Activated CD4-positive, alpha-beta T cell treated with anti-CD3 and anti-CD28 coated beads, Interleukin-2, Interleukin-6, amounts not matched to agents 100 ng/mL and 50 ng/mL, durations not matched to agents 16 hours and 8 hours (primary cell): Measurements from ENCODE around the gene PPP1R3G.

ENCODE experiments used
- DNase-seq: peaks from one replicate; pipeline ENCODE4 v3.0.0-alpha.2; 2020

The PPP1R3G gene

DNA sequence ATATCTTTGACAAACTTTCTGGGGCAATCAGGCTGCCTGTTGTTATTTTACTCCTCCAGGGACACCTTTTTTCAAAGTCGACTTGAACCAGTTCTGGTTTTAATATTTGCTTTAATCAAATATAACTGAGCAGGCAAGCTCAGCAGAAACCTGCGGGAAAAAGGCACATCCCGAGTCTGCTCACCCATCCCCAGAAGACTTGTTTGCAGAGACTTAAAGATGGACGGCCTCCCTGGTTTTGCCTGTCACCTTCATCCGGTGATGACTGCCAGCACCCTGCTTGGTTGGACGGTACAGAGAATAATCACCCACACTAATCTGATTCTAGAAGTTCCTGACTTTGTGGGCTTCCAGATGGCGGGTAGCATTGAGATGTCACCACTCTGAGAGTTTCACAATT lies 36.8 kb downstream of the PPP1R3G start:
- no peak for DNase-seq

DNA sequence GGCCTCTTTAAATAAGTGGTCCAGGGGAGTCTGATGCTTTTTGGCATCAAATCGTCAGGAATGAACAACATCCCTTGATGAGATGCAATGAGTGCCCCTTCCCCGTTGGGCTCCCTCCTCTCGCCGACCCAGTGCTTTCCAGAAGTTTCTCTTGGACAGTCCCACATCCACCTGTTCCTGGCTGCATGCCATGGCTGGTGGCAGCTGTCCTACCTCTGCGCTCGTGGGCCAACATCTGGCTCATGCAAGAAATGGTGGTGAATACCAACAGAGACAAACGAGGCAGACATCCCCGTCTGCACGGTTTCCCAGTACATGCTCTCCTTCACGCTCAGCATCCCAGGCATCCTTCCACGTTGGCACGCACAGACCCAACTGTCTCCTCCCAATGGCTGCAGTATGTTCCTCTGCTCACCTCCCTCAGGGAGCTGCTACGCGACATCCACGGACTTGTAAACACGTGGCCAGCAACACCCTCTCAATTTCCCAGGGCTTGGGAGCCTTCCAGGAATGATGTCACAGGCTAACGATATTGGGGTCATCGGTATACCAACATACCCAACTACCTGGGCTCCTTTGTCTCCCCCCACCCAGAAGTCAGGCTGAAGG lies 37.5 kb downstream of the PPP1R3G start:
- DNase-seq = no peak

DNA sequence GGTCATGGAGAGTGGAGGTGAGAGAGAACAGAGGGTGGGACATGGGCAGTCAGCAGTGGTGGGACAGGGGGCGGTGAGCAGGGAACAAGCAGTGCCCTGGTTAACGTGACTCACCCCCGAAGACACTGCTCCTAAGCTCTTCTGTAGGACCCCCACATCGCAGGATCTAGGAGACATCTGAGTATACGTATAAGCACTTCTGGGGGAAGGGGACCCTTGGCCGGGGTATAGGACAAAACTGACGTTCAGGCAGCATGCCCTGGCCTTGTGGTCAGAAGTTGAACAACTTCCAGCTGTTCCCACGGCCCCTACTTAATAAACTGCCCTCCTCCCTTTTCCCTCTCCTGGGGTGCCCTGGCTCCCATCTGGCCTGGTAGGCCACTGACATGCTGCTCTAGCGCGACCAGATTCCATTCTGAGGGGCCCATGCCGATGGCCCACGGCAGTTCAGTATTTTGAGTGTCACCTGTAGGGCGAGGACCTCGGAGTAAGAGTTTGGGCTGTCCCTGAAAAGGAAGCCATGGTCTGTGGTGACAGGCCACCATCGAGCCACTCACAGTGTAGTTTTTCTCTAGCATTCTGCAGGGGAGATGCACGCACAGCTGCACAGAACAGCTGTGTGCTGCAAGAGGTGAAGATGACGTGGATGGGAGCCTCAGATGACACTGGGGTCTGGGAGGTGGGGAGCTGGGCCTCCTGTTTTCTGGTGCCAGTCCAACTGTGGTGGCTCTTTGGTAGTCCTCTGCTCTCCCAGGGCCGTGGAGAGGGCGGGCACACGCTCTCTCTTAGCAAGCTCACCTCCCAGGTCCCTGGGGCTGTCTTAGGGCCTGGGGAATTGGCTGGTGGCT lies 38.4 kb downstream of the PPP1R3G start:
- DNase-seq = no peak

DNA sequence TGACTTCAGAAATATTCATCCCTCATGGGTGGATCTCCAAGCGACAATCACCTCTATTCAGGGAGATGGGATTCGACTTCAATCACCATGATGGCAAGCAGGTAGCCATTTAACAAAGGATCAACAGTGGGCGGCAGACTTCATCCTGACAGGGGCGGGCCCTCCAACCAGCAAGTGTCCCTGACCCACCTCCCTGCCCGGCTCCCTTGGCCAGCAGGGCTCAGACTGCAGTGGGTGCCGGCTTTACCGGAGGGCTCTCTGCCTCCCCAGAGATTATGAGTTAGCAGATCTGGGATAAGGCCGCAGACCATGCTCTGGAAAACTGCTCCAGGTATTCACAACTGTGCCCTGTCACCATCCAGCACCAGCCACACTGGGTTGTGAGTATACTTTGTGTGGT lies 39.4 kb downstream of the PPP1R3G start:
- no peak for DNase-seq

DNA sequence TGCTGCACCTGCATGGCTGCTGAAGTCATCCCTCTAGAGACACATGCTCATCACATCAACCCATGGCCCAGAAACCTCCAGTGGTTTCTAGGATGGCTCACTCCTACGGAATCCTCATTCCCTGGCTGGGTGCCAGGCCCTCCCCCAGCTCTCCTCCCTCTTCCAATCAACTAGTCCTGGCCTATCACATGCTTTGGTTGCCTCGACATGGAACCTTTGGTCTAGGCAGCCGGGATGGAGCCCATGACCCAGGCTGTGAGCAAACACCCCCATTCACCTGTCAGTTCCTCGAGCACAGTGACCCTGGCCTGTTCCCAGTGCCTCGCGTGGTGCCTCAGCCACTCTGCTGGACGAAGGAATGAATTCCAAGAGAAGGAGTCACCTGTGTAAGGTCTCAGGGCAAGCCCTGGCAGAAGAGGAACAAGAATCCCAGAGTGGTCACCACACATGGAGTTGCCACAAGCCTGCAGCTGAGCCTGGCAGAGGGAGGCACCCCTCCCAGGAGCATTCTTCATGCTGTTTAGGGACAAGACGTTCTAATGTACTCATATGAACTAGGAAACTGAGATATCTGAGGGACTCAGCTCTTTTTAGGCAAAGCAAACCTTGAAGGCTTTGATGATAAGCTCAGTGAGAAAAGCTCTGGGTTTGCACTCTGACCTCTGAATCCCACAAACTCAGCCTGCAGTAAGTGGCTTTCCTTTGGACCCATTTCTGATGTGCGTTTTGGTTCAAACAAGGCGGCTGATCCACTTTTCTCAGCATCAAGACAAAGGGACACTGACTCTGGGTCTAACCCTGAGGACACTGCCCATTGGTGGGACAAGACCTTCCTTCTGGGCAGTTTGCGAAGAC lies 40.2 kb downstream of the PPP1R3G start:
- DNase-seq = no peak

DNA sequence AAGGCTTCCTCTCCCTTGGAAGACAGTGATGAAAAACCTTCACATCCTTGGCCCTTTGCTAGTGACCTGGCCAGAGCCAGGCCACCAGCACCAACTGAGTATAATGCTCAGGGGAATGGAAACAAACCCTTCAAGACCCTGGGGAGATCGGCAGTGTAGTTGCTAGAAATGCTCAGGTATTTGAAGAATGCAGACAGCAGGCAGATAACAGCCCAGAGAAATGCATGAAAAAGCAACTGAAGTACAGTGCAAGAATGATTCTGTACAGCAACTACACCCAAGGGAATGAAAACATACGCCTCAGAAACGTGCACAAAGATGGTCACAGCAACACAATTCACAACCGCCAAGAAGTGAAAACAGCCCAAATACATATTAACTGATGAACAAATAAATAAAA lies 41.1 kb downstream of the PPP1R3G start:
- DNase-seq = no peak

DNA sequence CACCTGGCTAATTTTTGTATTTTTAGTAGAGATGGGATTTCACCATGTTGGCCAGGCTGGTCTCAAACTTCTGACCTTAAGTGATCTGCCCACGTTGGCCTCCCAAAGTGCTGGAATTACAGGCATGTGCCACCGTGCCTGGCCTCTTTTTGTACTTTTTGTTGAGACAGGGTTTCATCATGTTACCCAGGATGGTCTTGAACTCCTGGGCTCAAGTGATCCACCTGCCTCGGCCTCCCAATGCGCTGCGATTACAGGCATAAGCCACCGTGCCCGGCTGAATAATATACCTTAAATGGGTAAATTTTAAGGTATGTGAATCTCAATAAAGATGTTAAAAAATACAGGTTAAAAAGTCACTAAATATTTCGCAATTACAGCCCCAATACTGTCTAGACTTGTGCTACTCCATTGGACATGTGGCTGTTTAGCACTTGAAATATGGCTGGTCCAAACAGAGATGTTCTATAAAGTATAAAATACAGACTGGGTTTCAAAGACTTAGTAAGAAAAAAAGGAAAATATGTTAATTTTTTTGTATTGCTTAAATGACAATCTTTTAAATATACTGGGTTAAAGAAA lies 42.1 kb downstream of the PPP1R3G start:
- DNase-seq = no peak

DNA sequence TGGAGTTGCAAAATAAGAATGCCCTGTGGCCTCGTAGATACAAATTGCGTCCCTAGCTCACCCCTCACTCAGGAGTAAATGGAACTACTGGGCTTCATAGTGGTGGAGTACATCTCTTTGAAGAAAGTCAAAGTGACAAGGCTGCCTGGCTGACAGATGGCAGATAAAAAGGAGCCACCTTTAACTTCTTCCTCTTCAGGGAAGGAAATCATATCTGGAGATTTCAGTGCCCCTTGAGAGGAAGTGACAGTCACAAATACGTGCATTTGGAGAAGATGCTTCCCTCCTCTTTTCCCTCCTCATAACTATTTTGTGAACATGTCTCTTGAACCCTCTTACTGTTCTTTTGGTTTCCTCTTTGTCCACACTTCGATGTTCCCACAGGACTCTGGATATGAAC lies 43.2 kb downstream of the PPP1R3G start:
- no peak for DNase-seq

DNA sequence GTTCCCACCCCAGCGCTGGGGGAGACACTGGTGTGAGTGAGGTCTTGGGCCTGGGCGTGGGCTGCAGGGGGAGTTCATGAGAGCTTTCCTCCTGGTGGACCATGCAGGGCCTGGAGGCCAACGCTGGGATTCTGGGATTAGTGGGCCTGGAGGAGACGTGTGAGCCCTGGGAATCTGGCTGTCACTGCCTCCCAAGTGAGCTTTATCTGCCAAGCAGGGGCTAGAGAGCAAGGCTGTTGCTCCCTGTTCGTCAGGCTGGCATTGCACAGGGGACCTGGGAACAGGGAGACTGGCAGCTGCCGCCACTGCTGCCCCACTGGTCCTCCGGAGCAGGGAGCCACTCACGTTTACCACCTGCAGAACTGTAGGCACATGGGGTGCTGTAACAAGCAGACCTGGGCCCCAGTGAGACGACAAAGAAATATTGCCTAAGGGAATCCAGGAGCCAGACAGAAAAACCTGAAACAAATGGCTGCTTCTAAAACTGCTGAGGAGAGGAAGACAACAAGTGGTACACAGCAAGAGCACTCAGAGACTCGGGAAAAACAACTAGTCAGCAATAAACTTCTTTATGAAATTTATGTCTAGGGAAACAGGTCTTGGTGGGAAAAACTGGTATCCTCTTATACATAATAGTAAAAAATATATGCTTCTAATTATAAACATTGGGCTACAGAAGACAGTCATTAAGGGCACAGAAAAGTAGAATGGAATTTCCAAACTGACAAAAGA lies 45.2 kb downstream of the PPP1R3G start:
- DNase-seq = no peak

DNA sequence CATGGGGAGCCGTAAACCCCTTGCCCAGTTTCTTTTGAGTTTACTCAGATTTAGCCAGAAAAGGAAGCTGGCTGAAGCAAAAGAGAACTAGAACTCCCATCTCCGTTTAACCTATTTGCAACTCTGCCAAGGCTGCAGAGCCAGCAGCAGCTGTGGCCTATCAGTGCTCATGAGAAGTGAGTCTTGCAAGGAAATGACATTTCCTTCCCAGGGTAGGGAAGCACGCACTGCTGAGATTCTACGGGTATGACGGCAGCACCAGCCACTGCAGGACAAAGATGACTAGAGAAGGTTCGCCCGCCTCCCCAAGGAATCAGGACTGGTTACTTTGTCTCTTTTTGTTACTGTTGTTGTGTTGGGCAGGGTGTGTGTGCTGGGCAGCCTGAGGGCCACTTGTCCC lies 47.6 kb downstream of the PPP1R3G start:
- no peak for DNase-seq

DNA sequence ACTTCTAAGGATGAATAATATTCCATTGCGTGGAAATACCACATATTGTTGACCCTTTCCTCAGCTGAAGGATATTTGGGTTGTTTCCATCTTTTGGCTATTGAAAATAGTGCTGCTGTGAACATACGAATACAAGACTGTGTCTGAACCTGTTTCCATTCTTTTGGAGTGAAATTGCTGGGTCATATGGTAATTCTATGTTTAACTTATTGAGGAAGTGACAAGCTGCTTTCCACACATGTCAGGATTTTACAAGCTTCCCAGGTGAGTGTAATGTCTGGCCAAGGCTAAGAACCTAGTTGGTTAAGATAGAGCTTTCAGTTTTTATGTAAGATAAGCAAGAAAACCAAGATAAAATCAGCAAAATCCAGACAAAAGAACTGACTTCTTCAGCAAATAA lies 48.8 kb downstream of the PPP1R3G start:
- DNase-seq = no peak

DNA sequence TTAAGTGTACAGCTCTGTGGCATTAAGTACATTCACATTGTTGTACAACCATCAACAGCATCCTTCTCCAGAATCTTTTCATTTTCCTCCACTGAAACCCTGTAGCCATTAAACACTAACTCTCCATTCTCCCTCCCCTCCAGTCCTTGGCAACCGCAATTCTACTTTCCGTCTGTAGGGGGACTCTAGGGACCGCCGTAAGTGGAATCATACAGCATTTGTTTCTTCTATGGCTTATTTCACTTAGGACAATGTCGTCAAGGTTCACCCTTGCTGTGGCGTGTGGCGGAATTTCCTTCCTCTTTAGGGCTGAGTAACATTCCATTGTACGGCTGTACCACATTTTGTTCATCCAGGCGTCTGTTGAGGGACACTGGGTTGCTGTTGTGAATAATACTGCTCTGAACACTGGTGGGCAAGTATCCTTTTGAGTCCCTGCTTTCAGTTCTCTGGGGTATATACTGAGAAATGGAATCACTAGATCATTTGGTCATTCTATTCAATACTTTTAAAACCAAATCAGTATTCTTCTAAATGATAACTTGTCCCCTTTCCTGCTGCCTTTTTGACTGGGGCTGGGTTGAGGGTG lies 50.7 kb downstream of the PPP1R3G start:
- peak; percentile 62 for DNase-seq

DNA sequence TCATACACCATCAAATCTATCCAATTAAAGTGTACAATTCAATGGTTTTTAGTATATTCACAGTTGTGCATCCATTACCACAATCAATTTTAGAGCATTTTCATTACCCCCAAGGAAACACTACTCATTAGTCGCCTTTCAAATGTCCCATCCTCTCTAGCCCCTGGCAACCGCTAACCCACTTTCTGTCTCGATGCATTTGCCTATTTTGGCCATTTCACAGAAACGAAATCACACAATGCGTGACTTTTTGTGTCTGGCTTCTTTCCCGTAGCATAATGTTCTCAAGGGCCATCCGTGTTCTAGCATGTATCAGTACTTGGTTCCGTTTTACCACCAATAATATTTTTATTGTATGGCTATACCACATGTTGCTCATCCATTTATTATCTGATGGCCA lies 51.7 kb downstream of the PPP1R3G start:
- no peak for DNase-seq
